SK-N-SH treated with all-trans-retinoic acid at 6 μM for 48 hours (cell line): ENCODE results near the gene CD164.

Experiments used
- GLIS3 ChIP-seq: fragments of 250-450 bp; sonication (Bioruptor Pico); IDR thresholded peaks from 2 replicates; pipeline ENCODE4 v1.5.0; 2020; ENCODE audit warnings: mild to moderate bottlenecking, moderate library complexity
- SNAI2 ChIP-seq: fragments of 250-450 bp; sonication (Bioruptor Pico); IDR thresholded peaks from 2 replicates; pipeline ENCODE4 v1.5.0; 2020; ENCODE audit warnings: mild to moderate bottlenecking, moderate library complexity
- TOX ChIP-seq: fragments of 250-450 bp; sonication (Bioruptor Pico); IDR thresholded peaks from 2 replicates; pipeline ENCODE4 v1.8.0; 2021; ENCODE audit warnings: mild to moderate bottlenecking, moderate library complexity, borderline replicate concordance
- TF ChIP-seq, protein P1 (sequence below): fragments of 250-450 bp; sonication (Bioruptor Pico); IDR thresholded peaks from 2 replicates; pipeline ENCODE4 v1.8.0; 2020; ENCODE audit warnings: mild to moderate bottlenecking, moderate library complexity, borderline replicate concordance
- TF ChIP-seq, protein P2 (sequence below): fragments of 250-450 bp; sonication (Bioruptor Pico); IDR thresholded peaks from 2 replicates; pipeline ENCODE4 v1.5.1; 2021; ENCODE audit warnings: mild to moderate bottlenecking, moderate library complexity

DNA sequence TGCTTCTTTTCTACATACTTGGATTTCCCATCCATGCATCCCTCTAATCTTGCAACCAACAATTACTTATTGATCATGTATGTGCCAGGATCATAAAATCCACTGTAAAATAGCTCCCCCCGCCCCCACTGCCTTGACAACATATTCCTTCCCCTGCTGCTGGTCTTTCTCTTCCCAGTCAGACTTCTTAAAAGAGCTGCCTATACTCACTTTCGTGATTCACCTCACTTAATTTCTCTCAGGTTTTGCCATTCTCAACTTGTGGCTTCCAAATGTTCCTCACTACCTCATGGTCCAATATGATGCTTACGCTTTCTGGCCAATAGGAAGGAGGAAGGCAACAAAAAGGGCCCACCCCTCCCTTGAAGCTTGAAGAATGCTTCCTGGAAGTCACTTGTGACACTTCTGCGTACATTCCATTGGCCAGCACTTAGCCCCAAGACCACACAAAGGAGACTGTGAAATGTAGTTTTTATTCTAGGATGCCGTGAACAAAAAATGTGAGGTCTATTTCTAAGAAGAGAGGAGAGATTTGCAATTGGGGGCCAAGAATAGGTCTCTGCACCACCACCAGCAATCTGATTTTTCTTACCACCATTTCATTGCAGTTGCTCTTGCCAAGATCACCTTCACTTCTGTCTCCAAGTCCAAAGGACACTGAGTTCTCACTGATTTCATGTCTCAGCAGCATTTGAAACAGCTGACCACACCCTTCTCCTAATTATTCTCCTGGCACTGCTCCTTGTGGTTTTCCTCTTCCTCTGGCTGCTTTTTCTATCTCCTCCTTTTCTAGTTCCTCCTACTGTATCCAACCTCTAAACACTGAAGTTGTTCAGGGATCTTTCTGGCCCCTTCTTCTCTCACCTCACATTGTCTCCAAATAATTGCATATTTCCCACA is 30.8 kb downstream of the CD164 start:
- TF ChIP-seq GLIS3 (CRISPR knock-in tag) (no peak), TOX (CRISPR knock-in tag) (no peak), SNAI2 (CRISPR knock-in tag) (no peak)
- TF ChIP-seq, protein P1, sequence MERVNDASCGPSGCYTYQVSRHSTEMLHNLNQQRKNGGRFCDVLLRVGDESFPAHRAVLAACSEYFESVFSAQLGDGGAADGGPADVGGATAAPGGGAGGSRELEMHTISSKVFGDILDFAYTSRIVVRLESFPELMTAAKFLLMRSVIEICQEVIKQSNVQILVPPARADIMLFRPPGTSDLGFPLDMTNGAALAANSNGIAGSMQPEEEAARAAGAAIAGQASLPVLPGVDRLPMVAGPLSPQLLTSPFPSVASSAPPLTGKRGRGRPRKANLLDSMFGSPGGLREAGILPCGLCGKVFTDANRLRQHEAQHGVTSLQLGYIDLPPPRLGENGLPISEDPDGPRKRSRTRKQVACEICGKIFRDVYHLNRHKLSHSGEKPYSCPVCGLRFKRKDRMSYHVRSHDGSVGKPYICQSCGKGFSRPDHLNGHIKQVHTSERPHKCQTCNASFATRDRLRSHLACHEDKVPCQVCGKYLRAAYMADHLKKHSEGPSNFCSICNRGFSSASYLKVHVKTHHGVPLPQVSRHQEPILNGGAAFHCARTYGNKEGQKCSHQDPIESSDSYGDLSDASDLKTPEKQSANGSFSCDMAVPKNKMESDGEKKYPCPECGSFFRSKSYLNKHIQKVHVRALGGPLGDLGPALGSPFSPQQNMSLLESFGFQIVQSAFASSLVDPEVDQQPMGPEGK (CRISPR knock-in tag), result no peak
- TF ChIP-seq, protein P2, sequence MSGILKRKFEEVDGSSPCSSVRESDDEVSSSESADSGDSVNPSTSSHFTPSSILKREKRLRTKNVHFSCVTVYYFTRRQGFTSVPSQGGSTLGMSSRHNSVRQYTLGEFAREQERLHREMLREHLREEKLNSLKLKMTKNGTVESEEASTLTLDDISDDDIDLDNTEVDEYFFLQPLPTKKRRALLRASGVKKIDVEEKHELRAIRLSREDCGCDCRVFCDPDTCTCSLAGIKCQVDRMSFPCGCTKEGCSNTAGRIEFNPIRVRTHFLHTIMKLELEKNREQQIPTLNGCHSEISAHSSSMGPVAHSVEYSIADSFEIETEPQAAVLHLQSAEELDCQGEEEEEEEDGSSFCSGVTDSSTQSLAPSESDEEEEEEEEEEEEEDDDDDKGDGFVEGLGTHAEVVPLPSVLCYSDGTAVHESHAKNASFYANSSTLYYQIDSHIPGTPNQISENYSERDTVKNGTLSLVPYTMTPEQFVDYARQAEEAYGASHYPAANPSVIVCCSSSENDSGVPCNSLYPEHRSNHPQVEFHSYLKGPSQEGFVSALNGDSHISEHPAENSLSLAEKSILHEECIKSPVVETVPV, result no peak
